VCaP (cell line): ENCODE data around the gene TAS2R60.

ENCODE experiments used
- H3K27ac ChIP-seq: fragments of 450-650 bp; 2 replicates; pipeline ENCODE4 v1.5.1; 2017
- TF ChIP-seq, protein P1 (sequence below): fragments of 450-650 bp; conservative IDR thresholded peaks from 2 replicates; pipeline ENCODE4 v1.5.1; 2017; ENCODE audit warnings: mild to moderate bottlenecking, moderate library complexity

TAS2R60 gene

DNA sequence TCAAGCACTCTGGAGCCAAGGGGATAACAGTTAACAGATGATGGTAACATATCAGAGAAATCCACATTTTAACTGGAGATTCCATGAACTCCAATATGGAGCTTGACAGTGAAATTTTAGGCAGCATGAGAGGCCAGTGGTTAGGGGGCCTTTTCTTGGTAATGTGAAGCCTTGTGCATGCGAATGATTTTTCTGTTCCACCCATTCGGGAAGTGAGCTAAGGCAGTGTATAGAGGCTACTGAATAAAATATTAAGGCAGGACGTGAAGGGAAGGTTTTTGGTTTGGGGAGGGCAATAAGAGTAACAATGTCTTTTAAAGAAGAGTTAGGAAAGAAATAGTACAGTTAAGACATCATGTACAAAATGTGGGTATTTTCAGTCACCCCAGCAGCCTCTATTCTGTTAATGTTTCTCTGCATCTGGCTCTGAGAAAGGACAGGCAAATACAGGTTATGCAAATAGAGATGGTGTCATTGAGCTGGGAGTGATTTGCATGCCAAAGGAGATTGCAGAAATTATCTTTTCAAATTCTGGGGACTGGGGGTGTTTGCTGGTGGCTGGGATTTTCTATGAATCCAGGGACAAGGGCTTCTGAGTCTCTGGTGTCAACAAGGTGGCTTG is 6.8 kb upstream of the TAS2R60 start:
- TF ChIP-seq, protein P1, sequence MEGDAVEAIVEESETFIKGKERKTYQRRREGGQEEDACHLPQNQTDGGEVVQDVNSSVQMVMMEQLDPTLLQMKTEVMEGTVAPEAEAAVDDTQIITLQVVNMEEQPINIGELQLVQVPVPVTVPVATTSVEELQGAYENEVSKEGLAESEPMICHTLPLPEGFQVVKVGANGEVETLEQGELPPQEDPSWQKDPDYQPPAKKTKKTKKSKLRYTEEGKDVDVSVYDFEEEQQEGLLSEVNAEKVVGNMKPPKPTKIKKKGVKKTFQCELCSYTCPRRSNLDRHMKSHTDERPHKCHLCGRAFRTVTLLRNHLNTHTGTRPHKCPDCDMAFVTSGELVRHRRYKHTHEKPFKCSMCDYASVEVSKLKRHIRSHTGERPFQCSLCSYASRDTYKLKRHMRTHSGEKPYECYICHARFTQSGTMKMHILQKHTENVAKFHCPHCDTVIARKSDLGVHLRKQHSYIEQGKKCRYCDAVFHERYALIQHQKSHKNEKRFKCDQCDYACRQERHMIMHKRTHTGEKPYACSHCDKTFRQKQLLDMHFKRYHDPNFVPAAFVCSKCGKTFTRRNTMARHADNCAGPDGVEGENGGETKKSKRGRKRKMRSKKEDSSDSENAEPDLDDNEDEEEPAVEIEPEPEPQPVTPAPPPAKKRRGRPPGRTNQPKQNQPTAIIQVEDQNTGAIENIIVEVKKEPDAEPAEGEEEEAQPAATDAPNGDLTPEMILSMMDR: no peak
- H3K27ac ChIP-seq: peak overlapping the region; percentile 51; the same call in 1 of the 2 replicates

DNA sequence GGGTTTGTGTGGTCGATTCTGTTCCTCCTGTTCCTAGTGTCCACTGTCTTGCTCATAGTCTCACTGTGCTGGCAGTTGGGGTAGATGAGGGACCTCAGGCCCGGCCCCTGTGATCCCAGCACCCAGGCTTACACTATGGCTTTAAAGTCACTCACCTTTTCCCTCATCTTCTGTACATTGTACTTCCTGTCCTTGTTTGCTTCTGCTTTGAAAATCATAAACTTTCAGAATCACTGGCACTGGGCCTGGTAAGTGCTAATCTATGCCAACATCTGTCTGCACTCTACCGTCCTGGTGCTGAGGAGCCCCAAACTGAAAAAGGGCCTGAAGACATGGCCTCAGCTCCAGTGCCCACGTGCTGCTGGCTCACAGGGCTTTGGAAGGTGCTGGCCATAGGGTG is 5.7 kb upstream of the TAS2R60 start:
- TF ChIP-seq, protein P1: no peak
- H3K27ac ChIP-seq: peak overlapping the region; percentile 51

DNA sequence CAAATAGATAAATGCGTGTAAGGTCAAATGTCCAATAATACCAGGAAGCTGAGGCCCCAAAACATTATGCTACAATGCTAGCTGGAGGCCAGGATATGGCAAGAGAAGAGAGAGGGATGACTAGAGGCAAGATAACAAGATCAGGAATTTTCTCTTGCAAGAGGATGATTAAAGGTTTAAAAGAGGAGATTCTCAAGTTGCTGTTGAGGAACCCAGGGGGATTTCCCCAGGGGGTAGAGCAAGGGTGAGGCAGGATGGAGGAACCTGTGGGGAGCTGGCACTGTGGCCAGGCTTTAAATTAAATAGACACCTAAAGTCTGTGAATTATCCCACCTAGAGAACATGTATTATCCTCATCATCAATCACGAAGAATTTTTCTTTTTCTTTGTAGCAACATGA is 3.4 kb upstream of the TAS2R60 start:
- no peak overlapping the region for H3K27ac ChIP-seq
- TF ChIP-seq, protein P1: no peak

DNA sequence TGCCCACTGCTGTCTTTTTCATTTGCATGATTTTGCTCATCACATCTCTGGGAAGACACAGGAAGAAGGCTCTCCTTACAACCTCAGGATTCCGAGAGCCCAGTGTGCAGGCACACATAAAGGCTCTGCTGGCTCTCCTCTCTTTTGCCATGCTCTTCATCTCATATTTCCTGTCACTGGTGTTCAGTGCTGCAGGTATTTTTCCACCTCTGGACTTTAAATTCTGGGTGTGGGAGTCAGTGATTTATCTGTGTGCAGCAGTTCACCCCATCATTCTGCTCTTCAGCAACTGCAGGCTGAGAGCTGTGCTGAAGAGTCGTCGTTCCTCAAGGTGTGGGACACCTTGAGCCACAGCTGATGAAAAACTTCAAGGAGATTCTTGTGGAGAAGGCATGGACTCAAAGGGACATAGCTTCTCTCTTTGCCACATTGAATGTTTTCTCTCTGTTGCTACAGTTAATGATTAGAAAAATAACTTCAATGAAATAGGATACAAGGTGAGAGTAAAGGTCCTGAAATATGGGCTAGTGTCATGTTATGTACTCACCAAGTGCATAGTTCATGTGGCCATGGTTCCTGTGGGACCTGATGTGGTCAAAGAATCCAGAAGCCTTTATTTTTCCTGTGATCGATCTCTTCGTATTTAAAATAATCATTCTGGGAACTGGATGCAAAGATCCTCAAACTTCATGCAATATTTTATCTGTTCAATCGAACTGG is 970 bp downstream of the TAS2R60 start:
- TF ChIP-seq, protein P1: no peak
- H3K27ac ChIP-seq: no peak overlapping the region

DNA sequence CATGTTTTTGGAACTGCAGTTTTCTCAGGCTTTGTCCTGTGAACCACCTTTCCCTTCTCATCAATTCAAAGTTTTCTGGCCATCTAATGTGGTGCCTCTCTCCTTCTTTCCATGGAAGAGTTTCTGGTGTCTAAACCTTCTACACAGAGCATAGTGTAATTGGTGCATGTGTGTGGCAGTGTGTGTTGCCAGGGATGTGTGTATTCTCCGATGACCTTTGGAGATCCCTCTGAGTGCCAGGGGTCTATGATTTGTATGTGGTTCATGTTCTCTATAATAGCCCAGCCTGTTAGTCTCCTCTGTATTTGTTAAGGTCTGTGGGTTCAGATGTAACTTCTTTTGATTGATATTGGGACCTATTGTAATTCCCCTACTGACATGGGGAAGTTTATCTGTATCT is 1.5 kb downstream of the TAS2R60 start:
- no peak overlapping the region for H3K27ac ChIP-seq
- TF ChIP-seq, protein P1: no peak

DNA sequence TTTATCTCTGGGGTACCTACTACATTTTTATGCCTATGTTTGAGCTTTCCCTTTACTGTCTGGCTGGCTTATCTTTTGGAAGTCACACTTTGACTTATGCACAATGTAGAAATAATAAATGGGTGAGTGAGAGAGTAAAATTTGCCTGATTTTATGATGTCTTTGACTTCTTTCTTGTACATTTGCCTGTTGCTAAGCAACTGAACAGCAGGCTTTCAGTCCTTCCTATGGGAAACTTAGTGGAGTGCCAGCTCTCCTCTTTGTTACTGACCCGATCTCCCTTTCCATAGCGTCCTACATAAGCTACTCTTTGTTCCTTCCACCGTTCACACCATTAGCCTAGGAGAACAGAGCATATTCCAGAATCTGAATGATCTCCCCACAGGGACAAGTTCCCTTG is 4.2 kb downstream of the TAS2R60 start:
- TF ChIP-seq, protein P1: no peak

DNA sequence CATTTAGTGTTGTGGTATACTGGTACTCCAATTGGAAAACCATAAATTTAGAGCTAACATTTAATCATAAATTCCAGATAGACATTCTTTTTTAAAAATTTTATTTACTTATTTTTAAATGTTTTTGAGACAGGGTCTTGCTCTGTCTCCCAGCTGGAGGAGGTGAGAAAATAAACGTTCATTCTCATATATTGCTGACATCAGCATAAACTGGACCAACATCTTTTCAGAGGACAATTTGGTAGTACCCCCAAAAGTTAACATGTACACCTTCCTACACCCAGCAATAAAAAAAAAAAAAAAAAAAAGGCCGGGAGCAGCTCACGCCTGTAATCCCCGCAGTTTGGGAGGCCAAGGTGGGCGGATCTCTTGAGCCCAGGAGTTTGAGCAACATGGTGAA is 5.2 kb downstream of the TAS2R60 start:
- no peak overlapping the region for H3K27ac ChIP-seq
- TF ChIP-seq, protein P1: no peak

More for the DNA sequence above, 4.2 kb downstream of the TAS2R60 start:
- H3K27ac ChIP-seq: no peak overlapping the region
